ENCODE results near the gene CUL9. TPM values are rescaled to one million over a fixed set of nuclear protein-coding genes. Genes with fewer than 3 reads are reported as not detected.

Gene CUL9
- total RNA-seq, 1 donor from 2014 or later = 29.0 TPM

DNA sequence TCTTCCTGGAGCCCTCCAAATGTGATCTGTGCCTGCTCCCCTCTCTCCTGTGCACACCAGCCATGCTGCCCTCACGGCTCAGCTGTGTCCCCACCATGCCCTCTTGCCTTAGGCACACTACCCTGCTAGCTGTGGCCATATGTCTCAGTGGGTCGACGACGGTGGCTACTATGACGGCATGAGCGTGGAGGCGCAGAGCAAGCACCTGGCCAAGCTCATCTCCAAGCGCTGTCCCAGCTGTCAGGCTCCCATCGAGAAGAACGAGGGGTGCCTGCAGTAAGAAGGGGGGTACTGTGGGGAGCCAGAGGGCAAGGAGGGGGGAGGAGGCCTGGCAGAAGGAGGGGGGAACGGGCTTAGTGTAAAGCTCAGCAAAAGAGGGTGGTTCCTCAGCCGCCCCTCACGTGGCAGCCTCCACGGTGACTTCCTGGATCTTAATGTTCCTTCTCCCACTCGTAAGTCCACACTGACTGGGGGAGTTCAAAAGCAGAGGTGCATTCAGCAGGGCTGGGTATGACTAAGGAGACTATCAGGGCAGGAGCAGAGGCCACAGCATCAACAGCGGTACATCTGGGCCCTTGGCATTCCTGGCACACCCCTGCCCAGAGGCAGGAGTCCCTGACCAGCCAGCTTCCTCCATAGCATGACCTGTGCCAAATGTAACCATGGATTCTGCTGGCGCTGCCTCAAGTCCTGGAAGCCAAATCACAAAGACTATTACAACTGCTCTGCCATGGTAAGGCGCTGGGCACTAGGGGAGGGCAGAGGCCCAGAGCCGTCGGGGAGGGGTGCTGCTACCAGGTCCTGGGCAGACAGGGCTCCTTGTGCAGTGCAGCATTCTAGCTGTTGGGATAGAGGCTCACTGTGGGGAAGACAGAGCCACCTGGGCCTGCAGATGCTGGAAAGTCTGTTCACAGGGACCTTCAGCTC is 39.3 kb downstream of the CUL9 start:
- DNase-seq (ENCODE audit: low read depth) (peak; percentile 5), FAIRE-seq (no peak)
- TF ChIP-seq CTCF (IDR thresholded peaks at IDR 0.05; ENCODE audit: insufficient read depth, low read length, severe bottlenecking) = no peak
- Histone ChIP-seq H3K36me3 (ENCODE audit: control insufficient read depth, insufficient read depth, low read length) (peaks cover 26% of the 10 kb centered on the region), H3K4me3 (ENCODE audit: low read depth, low read length) (no peak overlapping the region), H3K27me3 (ENCODE audit: control insufficient read depth, insufficient read depth, low read length) (no peaks in the 10 kb centered on the region)

DNA sequence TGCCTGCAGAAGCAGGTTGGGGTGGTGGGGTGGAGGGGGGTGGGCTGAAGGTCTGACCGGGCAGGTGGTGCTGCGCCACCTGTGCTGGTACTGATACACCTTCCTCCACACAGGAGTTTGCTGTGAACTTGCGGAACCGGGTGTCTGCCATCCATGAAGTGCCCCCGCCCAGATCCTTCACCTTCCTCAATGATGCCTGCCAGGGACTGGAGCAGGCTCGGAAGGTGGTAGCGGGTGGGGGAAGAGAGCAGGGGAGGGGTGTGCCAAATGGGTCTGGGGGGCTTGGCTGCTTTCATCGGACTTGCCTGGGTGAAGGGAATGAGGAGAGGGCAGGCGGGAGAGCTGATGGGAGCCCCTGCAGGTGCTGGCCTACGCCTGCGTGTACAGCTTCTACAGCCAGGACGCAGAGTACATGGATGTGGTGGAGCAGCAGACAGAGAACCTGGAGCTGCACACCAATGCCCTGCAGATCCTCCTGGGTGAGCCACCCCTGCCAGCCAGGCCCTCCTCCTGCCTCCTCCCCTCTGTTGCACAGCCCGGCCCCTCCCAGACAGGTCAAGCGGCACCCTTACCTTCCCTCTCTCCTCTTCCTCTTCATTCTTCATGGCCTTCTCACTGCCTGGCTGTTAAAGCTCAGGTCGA is 40.5 kb downstream of the CUL9 start:
- FAIRE-seq = no peak
- Histone ChIP-seq H3K27me3 (ENCODE audit: control insufficient read depth, insufficient read depth, low read length) (no peaks in the 10 kb centered on the region), H3K4me3 (ENCODE audit: low read depth, low read length) (no peak overlapping the region), H3K36me3 (ENCODE audit: control insufficient read depth, insufficient read depth, low read length) (peaks cover 22% of the 10 kb centered on the region)
- DNase-seq (ENCODE audit: low read depth) = no peak
- TF ChIP-seq CTCF (IDR thresholded peaks at IDR 0.05; ENCODE audit: insufficient read depth, low read length, severe bottlenecking) = no peak

GRCh38 chr6:43223175-43223574 is 41.2 kb downstream of the CUL9 start:
- no peak for FAIRE-seq

DNA sequence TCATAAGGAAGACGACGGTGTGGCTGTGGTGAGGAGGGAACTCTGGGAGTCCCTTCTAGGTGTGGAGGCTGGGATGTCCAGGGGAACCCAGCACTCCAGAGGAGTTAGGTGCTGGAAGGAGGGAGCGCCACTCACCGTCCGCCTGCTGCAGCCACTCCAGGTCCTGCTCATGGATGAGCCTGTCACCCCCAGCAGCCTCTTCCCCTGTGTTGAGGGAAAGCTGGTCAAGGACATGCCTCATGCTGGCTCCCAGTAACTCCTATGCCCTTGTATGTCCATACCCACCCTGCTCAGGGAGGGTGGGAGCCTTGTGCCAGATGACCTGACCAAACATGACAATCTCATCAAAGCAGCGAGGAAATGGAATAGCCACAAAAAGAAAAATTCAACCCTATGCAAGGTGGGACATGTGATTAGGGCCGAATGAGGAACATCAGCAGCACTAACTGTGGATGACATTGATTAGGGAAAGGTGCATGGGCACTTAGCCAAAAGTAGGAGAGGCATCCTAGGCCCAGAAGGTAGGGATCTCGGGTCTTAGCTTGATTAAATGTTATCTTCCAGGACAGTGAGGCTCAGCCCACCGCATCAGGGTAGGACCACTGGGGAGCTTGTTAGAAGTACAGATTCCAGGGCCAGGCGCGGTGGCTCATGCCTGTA is 44.3 kb downstream of the CUL9 start:
- Histone ChIP-seq H3K4me3 (ENCODE audit: low read depth, low read length) (no peak overlapping the region), H3K27me3 (ENCODE audit: control insufficient read depth, insufficient read depth, low read length) (peaks cover 2% of the 10 kb centered on the region), H3K36me3 (ENCODE audit: control insufficient read depth, insufficient read depth, low read length) (peaks cover 11% of the 10 kb centered on the region)
- no peak for TF ChIP-seq CTCF (IDR thresholded peaks at IDR 0.05; ENCODE audit: insufficient read depth, low read length, severe bottlenecking)
- no peak for FAIRE-seq
- DNase-seq (ENCODE audit: low read depth) = no peak

More at GRCh38 chr6:43223175-43223574, 41.2 kb downstream of the CUL9 start:
- no peak for TF ChIP-seq CTCF (IDR thresholded peaks at IDR 0.05; ENCODE audit: insufficient read depth, low read length, severe bottlenecking)
- Histone ChIP-seq H3K27me3 (ENCODE audit: control insufficient read depth, insufficient read depth, low read length) (no peaks in the 10 kb centered on the region), H3K4me3 (ENCODE audit: low read depth, low read length) (no peak overlapping the region), H3K36me3 (ENCODE audit: control insufficient read depth, insufficient read depth, low read length) (peaks cover 21% of the 10 kb centered on the region)
- DNase-seq (ENCODE audit: low read depth) = no peak

- Histone ChIP-seq H3K36me3 (ENCODE audit: control insufficient read depth, insufficient read depth, low read length) (peaks cover 2% of the 10 kb centered on the region), H3K27me3 (ENCODE audit: control insufficient read depth, insufficient read depth, low read length) (peaks cover 2% of the 10 kb centered on the region), H3K4me3 (ENCODE audit: low read depth, low read length) (peak within 1 kb of the TSS; percentile 54)
- DNase-seq (ENCODE audit: low read depth) (peak; percentile 53), FAIRE-seq (no peak)
- TF ChIP-seq CTCF (IDR thresholded peaks at IDR 0.05; ENCODE audit: insufficient read depth, low read length, severe bottlenecking) = peak; percentile 81
Observed at GRCh38 chr6:43228951-43229802, 47.2 kb downstream of the CUL9 start, which contains the start of gene DNPH1. Gene DNPH1 (minus strand): TSS chr6:43229481. CDS start chr6:43229456, 25 bp downstream.
